Calu3 (cell line): ENCODE results near the gene TM7SF3. TPM values are rescaled to one million over a fixed set of nuclear protein-coding genes. Genes with fewer than 3 reads are reported as not detected.

Experiments used
- BruUV-seq: library from RNA; stranded (reverse); fragments of 400-500 nt; replicated peaks from 2 replicates; lab custom pipeline; 2021; lab: Mats Ljungman, UMichigan
- CTCF ChIA-PET: fragments of 300-600 bp; sonication (Branson Sonifier 250); formaldehyde crosslinking; loops from one replicate; lab custom pipeline; 2022; ENCODE audit warnings: antibody characterized with exemption; lab: Charles Lee
- DNase-seq: peaks from one replicate; pipeline ENCODE4 v3.0.0; 2022
- H3K27ac Mint-ChIP-seq: one replicate; pipeline ENCODE4 v1.8.0; 2022; ENCODE audit warnings: mixed read lengths; ENCODE audit not compliant: unreplicated experiment
- H3K27me3 Mint-ChIP-seq: one replicate; pipeline ENCODE4 v1.8.0; 2022; ENCODE audit warnings: mixed read lengths; ENCODE audit not compliant: unreplicated experiment
- H3K36me3 Mint-ChIP-seq: one replicate; pipeline ENCODE4 v1.8.0; 2022; ENCODE audit warnings: mild to moderate bottlenecking, moderate library complexity, mixed read lengths; ENCODE audit not compliant: insufficient read depth, unreplicated experiment
- H3K4me1 Mint-ChIP-seq: one replicate; pipeline ENCODE4 v1.8.0; 2022; ENCODE audit warnings: mild to moderate bottlenecking, low read depth, mixed read lengths; ENCODE audit not compliant: unreplicated experiment
- H3K4me3 Mint-ChIP-seq: one replicate; pipeline ENCODE4 v1.8.0; 2022; ENCODE audit warnings: mild to moderate bottlenecking, low read depth, moderate library complexity, mixed read lengths; ENCODE audit not compliant: unreplicated experiment
- H3K9me3 Mint-ChIP-seq: one replicate; pipeline ENCODE4 v1.8.0; 2022; ENCODE audit warnings: low read depth, mixed read lengths; ENCODE audit not compliant: unreplicated experiment
- intact Hi-C: fragments of 100-400 bp; cut with micrococcal nuclease; formaldehyde crosslinking; loops from one replicate; pipeline ENCODE4 v1.10.0; 2022; ENCODE audit not compliant: unreplicated experiment
- total RNA-seq: library from RNA; stranded (reverse); gene quantifications from 2 replicates; pipeline ENCODE4 v1.2.3, GENCODE V29; 2022
- TF ChIP-seq, protein P1 (sequence below): fragments of 200-600 bp; IDR thresholded peaks from one replicate; pipeline ENCODE4 v1.8.0; 2022; ENCODE audit warnings: antibody characterized with exemption; ENCODE audit not compliant: unreplicated experiment

TM7SF3 gene
- total RNA-seq, 1 experiment from 2014 or later: 70.0 TPM

DNA sequence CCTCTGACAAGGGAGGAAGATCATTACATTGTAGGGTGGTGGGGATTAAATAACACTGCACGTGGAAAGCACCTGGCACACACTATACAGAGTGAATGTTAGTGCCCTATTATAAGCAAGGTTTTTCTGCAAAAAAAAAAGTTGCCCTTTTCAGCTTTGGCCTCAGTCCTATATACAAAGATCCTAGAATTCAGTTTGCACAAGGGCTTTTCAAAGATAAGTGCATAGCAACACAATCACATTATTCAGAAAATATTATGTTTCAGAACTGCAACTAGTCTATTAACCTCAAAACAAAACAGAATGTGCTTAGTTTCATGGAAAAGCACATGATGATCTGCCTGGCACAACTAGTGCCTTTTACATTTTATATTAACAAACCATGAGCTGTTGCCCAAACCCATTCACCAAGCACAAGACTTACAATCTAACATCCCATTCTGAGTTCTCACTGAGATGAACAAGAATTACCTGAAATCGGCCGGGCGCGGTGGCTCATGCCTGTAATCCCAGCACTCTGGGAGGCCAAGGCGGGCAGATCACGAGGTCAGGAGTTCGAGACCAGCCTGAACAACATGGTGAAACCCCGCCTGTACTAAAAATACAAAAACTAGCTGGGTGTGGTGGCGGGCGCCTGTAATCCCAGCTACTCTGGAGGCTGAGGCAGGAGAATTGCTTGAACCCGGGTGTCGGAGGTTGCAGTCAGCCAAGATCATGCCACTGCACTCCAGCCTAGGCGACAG, 1.8 kb downstream of the TM7SF3 start:
- H3K4me3 Mint-ChIP-seq: peak overlapping the region; percentile 86
- no TSS peak for BruUV-seq
- no peaks in the 10 kb centered on the region for H3K27me3 Mint-ChIP-seq
- TF ChIP-seq, protein P1, sequence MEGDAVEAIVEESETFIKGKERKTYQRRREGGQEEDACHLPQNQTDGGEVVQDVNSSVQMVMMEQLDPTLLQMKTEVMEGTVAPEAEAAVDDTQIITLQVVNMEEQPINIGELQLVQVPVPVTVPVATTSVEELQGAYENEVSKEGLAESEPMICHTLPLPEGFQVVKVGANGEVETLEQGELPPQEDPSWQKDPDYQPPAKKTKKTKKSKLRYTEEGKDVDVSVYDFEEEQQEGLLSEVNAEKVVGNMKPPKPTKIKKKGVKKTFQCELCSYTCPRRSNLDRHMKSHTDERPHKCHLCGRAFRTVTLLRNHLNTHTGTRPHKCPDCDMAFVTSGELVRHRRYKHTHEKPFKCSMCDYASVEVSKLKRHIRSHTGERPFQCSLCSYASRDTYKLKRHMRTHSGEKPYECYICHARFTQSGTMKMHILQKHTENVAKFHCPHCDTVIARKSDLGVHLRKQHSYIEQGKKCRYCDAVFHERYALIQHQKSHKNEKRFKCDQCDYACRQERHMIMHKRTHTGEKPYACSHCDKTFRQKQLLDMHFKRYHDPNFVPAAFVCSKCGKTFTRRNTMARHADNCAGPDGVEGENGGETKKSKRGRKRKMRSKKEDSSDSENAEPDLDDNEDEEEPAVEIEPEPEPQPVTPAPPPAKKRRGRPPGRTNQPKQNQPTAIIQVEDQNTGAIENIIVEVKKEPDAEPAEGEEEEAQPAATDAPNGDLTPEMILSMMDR: no peak
- CTCF ChIA-PET: interaction anchor here (0.7 kb wide), 1 partner anchor 131 kb away, joined by 4 read pairs; no protein-coding TSS in a partner anchor
- DNase-seq: no peak
- no peak overlapping the region for H3K27ac Mint-ChIP-seq
- no peaks in the 10 kb centered on the region for H3K9me3 Mint-ChIP-seq
- H3K36me3 Mint-ChIP-seq: peaks cover 12% of the 10 kb centered on the region
- peaks cover 29% of the 10 kb centered on the region for H3K4me1 Mint-ChIP-seq
- intact Hi-C loops: loop anchor here (5.0 kb wide), 2 partner anchors 75 to 160 kb away; partner anchors contain the start of genes FGFR1OP2 and INTS13

DNA sequence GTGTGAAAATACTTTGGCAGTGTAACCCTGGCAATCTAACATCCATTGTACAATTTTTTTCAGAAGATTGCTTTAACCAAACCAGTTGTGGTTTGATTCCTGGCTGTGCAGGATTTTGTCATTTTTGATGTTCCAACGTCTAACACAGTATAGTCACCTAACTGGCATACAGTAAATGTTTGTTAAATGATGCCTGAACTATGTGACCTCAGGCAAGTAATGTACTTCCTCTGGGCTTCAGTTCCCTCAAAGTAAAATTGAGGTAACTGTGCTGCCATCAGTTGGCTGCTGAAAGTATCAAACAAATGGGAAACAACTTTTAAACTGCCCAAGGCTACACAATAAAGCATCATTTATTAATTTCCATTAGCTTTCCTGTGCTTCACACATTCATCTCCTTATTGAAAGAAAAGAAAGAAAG, 4.3 kb downstream of the TM7SF3 start:
- intact Hi-C loops: loop anchor here (5.0 kb wide), 2 partner anchors 73 to 158 kb away; partner anchors contain the start of genes FGFR1OP2 and INTS13
- H3K27me3 Mint-ChIP-seq: no peaks in the 10 kb centered on the region

DNA sequence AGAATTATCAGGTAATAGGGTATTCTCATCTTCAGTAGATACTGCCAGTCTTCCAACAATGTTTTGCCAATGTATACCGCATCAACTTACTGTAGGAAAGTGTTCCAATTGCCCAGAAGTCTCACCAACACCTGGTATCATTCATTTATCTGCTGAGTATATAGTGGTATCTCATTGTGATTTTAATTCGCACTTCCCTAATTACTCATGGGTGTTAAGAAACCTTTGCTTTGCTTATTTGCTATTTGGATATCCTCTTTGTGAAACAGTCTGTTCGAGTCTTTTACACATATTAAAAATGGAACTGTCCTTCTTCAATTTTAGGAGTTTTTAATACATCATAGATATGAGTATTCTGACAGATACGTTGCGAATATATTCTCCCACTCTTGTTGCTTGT, 6.1 kb downstream of the TM7SF3 start:
- no peak overlapping the region for H3K27ac Mint-ChIP-seq
- H3K4me1 Mint-ChIP-seq: peaks cover 17% of the 10 kb centered on the region
- CTCF ChIA-PET: no interaction called here
- intact Hi-C loops: no loop called here
- TF ChIP-seq, protein P1: no peak
- no peak for DNase-seq
- no peaks in the 10 kb centered on the region for H3K9me3 Mint-ChIP-seq
- no TSS peak for BruUV-seq
- no peaks in the 10 kb centered on the region for H3K36me3 Mint-ChIP-seq
- H3K27me3 Mint-ChIP-seq: no peaks in the 10 kb centered on the region
- no peak overlapping the region for H3K4me3 Mint-ChIP-seq

More for the DNA sequence above, 4.3 kb downstream of the TM7SF3 start:
- H3K9me3 Mint-ChIP-seq: no peaks in the 10 kb centered on the region
- CTCF ChIA-PET: no interaction called here
- peaks cover 12% of the 10 kb centered on the region for H3K36me3 Mint-ChIP-seq
- TF ChIP-seq, protein P1: no peak
- no peak for DNase-seq
- no TSS peak for BruUV-seq
- peaks cover 21% of the 10 kb centered on the region for H3K4me1 Mint-ChIP-seq
- no peak overlapping the region for H3K27ac Mint-ChIP-seq
- H3K4me3 Mint-ChIP-seq: no peak overlapping the region

DNA sequence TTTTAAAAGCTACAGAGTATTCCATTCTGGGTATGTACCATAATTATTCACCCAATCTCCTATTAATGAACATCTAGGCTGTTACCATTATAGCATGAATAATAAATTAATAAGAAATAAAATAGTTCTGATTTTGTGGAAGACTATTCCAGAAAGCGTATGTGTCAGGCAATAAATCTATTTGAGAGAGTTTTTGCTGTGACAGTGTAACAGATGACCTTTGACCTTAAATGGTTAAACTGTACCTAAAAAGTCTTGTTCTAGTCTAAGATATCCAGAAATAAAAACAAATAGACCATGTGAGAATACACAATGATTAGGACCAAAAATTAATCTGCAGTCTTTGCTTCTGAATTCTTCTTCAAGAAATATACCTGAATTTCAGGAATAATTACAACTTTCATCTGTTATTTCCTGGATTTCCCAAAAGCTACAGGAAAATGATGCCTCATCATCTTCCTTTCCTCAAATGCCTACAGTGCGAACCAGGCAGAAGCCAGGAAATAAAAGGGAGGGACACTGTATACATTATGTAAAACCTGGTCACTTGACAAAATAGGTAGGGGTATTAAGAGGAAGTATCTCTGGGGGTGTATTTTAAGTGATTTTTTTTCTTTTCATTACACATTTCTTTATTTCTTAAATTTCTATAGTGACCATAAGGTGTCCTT, 7.3 kb downstream of the TM7SF3 start:
- no peak overlapping the region for H3K4me3 Mint-ChIP-seq
- CTCF ChIA-PET: no interaction called here
- no peak overlapping the region for H3K27ac Mint-ChIP-seq
- no peak for DNase-seq
- intact Hi-C loops: no loop called here
- peaks cover 17% of the 10 kb centered on the region for H3K4me1 Mint-ChIP-seq
- no peaks in the 10 kb centered on the region for H3K27me3 Mint-ChIP-seq
- TF ChIP-seq, protein P1: no peak
- H3K36me3 Mint-ChIP-seq: peaks cover 2% of the 10 kb centered on the region
- no TSS peak for BruUV-seq
- H3K9me3 Mint-ChIP-seq: no peaks in the 10 kb centered on the region
